HEK293T (cell line): ENCODE results near the gene SEPTIN12.

Source experiments
- ARNT ChIP-seq: fragments of 450-650 bp; IDR thresholded peaks from 2 replicates; pipeline ENCODE4 v1.6.1; 2017; ENCODE audit warnings: mild to moderate bottlenecking
- BHLHE40 ChIP-seq: fragments of 450-650 bp; IDR thresholded peaks from 2 replicates; pipeline ENCODE4 v1.6.1; 2016; ENCODE audit warnings: mild to moderate bottlenecking, moderate library complexity, borderline replicate concordance
- CTBP1 ChIP-seq: fragments of 450-650 bp; IDR thresholded peaks from 2 replicates; pipeline ENCODE4 v1.6.1; 2016; ENCODE audit warnings: borderline replicate concordance
- ELF4 ChIP-seq: fragments of 450-650 bp; IDR thresholded peaks from 2 replicates; pipeline ENCODE4 v1.6.1; 2017; ENCODE audit warnings: antibody characterized with exemption
- FOXA1 ChIP-seq: fragments of 450-650 bp; IDR thresholded peaks from 2 replicates; pipeline ENCODE4 v1.6.1; 2016; ENCODE audit warnings: mild to moderate bottlenecking
- FOXK2 ChIP-seq: fragments of 450-650 bp; IDR thresholded peaks from 2 replicates; pipeline ENCODE4 v1.6.1; 2016; ENCODE audit warnings: mild to moderate bottlenecking
- FOXM1 ChIP-seq: fragments of 450-650 bp; IDR thresholded peaks from 2 replicates; pipeline ENCODE4 v1.6.1; 2017; ENCODE audit warnings: mild to moderate bottlenecking, borderline replicate concordance
- LEF1 ChIP-seq: fragments of 450-650 bp; IDR thresholded peaks from 2 replicates; pipeline ENCODE4 v1.6.1; 2017; ENCODE audit warnings: mild to moderate bottlenecking, borderline replicate concordance
- NFRKB ChIP-seq: fragments of 450-650 bp; IDR thresholded peaks from 2 replicates; pipeline ENCODE4 v1.6.1; 2016; ENCODE audit warnings: mild to moderate bottlenecking, moderate library complexity
- SP1 ChIP-seq: fragments of 450-650 bp; IDR thresholded peaks from 2 replicates; pipeline ENCODE4 v1.6.1; 2017
- SUZ12 ChIP-seq: fragments of 450-650 bp; IDR thresholded peaks from 2 replicates; pipeline ENCODE4 v1.6.1; 2016; ENCODE audit warnings: mild to moderate bottlenecking
- TARDBP ChIP-seq: fragments of 450-650 bp; IDR thresholded peaks from 2 replicates; pipeline ENCODE4 v1.6.1; 2016
- ZNF384 ChIP-seq: fragments of 450-650 bp; IDR thresholded peaks from 2 replicates; pipeline ENCODE4 v1.6.1; 2016
- TF ChIP-seq, protein P1 (sequence below): fragments of 450-650 bp; IDR thresholded peaks from 2 replicates; pipeline ENCODE4 v1.6.1; 2016

DNA sequence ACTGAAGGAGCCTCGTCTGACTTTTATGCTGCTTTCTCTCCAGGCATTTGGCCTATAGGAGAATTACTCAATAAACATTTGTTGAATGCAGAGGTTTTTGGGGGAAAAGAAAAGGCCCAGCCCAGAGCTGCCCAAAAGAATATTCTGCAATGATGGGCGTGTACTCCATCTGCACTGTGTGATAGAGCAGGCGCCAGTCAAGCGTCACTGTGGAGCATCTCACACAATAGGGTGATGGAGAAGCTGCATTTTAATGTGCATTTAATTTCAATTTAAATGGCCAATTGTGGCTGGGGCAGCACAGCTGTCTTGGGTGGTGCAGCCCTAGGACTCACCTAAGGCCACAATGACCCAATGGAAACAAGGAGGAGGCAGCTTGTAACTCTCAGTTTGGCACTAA, 38.4 kb upstream of the SEPTIN12 start:
- TF ChIP-seq SP1: no peak
- TF ChIP-seq, protein P1, sequence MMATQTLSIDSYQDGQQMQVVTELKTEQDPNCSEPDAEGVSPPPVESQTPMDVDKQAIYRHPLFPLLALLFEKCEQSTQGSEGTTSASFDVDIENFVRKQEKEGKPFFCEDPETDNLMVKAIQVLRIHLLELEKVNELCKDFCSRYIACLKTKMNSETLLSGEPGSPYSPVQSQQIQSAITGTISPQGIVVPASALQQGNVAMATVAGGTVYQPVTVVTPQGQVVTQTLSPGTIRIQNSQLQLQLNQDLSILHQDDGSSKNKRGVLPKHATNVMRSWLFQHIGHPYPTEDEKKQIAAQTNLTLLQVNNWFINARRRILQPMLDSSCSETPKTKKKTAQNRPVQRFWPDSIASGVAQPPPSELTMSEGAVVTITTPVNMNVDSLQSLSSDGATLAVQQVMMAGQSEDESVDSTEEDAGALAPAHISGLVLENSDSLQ: no peak
- TF ChIP-seq LEF1: no peak
- TF ChIP-seq BHLHE40: no peak
- no peak for TF ChIP-seq FOXM1
- no peak for TF ChIP-seq TARDBP
- no peak for TF ChIP-seq ELF4
- TF ChIP-seq NFRKB: no peak
- no peak for TF ChIP-seq ZNF384
- no peak for TF ChIP-seq SUZ12
- TF ChIP-seq FOXA1: no peak
- TF ChIP-seq CTBP1: no peak
- no peak for TF ChIP-seq ARNT
- no peak for TF ChIP-seq FOXK2
